Stimulated activated CD4-positive, alpha-beta T cell treated with anti-CD3 and anti-CD28 coated beads, Interleukin-1b, Interleukin-23, amount 100 ng/mL, for 4 hours (primary cell): ENCODE data around the gene NXPH3.
"Not testable (repeated sequence)": the region's sequence is repeated elsewhere in the genome, so short reads cannot be mapped to it uniquely, and the experiment has no call there.

Experiments
- DNase-seq, 2 donors: peaks; one replicate each; pipeline ENCODE4 v3.0.0-alpha.2; 2020; ENCODE audit warnings: low read depth in 2 of 2

NXPH3 gene

DNA sequence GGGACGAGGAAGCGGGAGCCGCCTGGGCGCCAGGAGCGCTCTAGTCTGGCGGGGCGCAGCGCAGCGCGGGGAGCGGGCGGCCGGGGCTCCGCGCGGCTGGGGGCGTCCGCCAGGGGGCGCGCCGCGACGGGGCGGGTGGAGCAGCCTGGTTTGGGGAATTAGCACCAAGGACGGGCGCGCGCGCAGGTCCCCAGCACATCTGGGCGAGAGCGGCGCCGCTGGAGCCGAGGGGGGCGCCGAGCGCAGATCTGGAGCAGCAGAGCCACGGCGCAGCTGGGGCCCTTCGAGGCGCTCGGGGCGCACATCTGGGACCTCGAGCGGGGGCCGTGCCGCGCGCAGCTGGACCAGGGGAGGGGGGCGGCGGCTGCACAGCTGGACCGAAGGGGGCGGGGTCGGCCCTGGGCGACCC lies at the start of gene NXPH3:
TSS of gene NXPH3 (plus strand) at position 193 of the 409 bp plus-strand sequence. CDS start 349 bp downstream, outside the sequence.
- peak; percentile 44 to 69 for DNase-seq

DNA sequence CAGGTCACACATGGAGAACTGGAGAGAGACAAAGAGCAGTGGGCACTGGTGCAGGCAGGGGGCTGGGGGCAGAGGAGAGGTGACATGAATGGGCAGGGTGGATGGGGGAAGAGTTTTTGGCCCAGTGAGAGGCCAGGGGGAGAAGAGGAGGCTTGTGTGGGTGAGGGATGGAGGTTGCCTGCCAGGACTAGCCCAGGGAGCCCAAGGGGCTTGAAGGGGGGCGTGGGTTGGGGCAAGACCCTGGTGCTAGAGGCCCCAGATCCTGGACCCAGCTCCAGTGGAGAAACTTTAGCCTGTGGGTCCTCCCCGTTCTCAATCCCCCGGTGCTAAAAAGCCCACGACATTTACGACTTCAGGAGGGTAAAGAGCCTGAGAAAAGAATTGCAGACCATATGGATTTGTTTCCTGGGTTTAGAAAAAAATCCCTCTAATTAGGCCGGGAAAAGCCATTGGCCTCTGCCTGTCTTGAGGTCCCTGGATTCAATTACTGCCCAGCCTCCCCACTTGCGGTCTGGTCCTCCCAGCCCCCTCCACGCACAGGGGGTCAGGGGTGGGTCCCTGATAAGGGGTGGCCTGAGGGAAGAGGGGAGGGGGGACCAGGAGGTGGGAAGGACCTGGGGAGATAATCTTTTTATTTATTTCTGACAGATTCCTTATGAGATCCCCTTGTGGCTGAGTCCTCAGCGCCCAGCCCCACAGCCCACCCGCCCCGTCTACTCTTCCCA lies 47.6 kb upstream of the NXPH3 start:
- no peak for DNase-seq

DNA sequence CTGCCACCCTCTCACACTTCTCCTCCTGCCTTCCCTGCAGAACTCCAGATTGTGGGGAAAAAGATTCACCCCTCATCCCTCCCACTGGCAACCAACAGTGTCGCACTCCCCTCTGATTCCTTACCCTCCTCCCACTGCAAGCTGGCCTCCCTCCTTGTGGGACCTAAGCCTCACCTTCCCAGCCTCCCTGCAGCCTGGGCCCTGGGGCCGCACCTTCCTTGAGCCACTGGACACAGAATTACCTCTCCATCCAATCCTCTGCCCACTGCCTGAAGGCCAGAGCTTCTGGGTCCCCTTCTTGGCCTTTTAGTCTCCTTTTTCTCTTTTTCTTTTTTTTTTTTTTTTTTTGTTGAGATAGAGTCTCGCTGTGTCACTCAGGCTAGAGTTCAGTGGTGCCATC lies 46.7 kb upstream of the NXPH3 start:
- DNase-seq = no peak

DNA sequence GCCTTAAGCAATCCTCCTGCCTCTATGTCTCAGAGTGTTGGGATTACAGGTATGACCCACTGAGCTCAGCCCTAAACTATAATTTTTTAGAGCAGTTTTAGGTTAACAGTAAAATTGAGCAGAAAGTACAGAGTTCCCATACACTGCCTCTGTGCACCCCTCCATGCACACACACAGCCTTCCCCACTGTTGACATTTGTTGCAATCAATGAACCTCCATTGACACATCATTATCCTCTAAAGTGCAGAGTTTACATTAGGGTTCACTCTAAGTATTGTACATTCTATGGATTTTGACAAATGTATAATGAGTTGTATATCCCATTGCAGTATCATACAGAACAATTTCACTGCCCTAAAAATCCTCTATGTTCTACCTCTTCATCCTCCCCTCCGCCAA lies 45.6 kb upstream of the NXPH3 start:
- no peak for DNase-seq

DNA sequence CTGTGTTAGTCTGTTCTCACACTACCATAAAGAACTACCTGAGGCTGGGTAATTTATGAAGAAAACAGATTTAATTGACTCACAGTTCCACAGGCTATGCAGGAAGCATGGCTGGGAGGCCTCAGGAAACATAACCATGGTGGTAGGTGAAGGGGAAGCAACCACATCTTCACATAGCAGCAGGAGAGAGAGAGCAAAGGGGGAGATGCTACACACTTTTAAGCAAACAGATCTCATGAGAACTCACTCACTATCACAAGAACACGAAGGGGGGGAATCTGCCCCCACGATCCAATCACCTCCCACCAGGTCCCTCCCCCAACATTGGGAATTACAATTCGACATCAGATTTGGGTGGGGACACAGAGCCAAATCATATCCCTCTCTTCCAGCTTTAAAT lies 31.8 kb upstream of the NXPH3 start:
- no peak for DNase-seq

DNA sequence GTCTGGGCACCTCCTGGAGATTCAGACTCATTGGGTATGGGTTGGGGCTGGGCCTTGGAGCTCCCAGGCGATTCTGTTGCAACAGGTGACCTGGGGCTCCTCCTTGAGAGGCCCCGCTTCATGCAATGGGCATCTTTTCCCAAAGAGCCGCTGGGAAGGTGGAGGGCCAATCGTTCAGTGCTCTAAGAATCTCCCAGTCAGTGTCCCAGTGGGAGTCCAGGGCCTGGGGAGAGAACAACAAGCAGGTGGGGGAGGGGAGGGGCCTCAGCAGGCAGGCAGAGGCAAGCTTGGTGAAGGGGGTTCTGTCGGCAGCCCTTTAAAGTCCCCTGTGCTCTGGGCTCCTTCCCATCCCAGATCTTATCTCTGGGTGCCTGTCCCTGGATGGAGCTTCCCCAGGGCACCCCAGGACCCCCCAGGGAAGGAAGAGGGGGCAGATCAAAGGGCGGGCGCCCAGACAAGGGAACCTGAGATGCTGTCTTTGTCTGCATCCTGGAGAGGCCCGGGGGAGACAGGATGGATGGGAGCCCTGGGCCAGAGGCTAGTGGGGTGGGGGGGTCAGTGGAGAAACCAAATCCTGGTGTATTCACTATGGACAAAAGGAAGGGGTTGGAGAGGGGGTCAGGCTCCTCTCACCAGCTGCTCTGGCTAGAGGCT lies 30.5 kb upstream of the NXPH3 start:
- DNase-seq = no peak

DNA sequence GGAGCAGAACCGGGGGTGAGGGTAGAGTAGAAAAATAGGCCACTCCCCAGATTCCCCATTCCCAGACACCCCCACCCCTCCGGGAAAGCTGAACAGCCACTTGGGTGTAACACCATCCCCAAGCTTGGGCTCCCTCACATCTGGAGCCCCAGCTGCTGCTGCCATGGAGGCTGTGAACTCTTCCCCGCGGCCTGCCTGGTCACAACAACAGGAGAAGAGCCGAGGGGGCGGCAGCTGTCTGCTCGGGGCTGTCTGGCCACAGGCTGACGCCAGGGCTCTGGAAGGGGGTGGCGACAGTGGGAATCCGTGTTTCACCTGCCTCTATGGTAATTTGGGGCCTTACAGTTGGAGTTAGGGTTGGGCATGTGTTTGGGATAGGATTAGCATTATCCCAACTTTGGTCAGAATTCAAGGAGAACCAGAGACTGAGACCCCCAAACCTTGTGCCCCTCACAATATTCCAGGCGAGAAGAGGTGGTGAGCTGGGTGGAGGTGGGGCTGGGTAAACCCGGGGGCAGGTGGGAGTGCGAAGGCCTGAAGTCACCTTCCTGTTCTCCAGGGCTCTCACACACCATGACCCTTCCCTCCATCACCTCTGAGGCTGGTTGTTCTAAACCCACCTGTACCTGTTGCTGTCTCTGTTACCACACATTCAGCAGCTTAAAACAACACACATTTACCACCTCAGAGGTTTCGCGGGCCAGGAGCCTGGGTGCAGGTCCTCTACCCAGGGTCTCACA lies 29.7 kb upstream of the NXPH3 start:
- no peak for DNase-seq

DNA sequence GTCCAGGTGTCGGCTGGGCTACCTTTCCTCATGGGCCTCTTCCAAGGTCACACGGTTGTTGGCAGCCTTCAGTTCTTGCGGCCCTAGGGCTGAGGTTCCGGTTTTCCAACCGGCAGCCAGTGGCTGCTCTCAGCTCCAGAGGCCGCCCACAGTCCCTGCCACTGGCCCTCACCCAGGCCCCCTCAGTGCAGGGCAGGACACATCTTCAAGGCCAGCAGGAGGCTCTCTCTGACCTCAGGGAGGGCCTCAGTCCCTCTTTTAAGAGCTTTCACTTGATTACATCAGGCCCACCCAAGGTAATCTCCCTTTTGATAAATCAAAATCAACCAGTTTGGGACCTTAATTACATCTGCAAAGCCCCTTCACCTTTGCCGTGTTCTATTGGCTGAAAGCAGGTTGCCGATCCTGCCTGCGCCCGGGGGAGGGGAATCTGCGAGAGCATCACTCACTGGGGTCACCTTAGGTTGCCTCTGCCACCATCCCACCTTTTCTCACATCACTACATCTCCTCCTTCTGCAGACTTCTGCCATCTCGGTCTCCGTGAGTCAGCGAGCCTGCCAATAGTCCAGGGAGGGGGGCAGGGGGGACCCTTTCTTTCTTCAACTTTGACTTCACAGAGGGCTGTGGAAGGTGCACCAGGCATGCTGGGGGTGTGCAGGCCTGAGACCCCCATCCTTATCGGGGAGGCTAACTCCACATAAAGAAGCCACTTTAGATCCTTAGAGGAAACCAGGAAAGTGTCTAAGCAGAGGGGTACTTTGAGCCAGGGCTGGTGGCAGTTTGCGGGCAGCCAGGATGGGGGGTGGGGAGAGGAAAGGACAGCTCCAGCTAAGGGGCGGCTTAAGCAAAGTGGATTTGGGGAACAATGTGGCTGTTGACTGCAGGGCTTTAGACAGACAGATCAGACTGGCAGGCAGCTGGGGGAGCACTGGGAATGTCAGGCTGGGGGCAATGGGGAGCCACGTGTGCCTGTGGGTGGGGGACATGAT lies 28.8 kb upstream of the NXPH3 start:
- no peak for DNase-seq

DNA sequence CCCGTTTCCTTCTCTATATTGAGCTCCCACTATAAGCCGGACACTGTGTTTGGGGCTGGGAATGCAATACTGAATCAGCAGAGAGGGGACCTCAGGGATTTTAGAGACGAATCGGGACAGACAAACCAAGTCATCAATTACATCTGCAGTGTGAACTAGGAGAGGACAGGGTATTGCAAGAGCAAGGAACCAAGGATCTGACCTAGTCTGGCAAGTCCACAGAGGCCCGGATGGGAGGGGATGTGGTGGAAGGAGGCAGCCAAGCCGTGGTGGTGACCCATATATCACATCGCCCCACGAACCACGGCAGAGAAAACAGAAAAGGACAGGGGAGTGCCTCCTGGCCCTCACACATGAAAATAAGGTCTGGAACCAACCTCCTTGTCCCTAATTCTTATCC lies 28.1 kb upstream of the NXPH3 start:
- DNase-seq = no peak

DNA sequence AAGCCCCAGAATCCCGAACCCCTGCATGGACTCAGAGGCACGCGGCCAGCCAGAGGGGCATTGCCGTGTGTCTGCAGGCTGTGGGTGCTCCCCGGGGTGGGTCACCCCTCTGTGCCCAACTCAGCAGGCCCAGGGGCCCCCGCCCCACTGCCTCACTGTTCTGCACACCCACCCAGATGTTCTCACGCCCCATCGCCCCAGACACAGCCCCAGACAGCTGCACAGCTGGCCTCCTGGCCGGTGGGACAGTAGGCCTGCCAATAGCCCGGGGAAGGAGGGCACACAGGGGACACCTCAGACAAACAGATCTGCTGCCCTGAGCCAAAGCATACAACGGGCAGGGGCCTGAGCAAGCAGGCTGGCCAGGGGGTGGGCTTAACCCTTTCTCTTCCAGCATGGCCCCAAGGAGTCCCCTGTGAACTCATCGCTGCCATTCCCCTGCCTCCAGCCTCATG lies 27.6 kb upstream of the NXPH3 start:
- no peak for DNase-seq

DNA sequence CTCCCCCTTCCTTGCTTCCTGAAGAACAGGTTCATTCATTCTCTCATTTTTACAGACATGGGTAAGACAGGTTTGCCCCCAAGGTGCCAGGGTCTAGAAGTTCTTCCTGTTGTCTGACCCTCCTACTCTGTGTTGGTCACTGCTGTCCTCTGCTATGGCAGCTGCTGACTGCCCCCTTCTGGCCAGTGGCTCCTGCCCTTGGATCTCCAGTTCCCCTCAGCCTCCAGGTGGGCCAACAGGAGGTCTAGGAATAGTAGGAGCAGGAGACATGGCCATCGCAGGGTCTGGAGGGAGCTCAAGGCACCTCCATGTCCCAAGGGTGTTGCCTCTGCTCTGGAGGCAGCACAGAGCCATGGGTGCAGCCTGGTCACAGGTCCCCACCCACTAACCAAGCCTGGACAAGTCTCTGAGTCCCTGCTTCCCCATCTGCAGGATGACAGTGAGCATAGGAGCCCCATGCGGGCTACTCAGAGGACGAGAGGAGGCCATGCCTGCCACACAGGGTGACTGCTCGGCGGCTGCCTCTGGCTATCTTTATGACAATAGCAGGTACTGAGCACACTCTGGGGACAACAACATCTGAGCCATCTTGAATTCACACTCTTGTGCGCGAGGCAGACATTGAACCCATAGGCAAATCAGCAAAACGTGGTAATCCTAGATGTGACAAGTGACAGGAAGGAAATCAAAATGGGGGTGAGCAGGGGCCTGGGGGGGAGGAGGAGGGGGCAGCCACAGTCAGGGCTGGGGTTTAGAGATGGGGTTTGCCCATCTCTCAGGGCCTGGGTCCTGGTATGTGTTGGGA lies 27.0 kb upstream of the NXPH3 start:
- no peak for DNase-seq

DNA sequence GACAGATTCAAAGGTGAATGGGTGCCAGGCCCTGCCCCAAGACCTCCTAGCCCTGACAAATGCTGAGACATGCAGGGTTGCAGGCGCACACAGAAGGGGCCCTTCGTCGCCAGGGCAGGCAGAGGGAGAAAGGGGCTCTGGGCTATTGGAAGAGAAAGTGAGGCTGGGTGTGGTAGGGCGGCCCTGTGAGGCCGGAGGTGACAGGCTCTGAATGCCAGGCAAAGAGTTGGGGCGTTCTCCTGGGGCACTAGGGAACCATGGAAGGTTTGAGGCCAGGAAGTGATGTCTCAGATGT lies 26.4 kb upstream of the NXPH3 start:
- DNase-seq = no peak

DNA sequence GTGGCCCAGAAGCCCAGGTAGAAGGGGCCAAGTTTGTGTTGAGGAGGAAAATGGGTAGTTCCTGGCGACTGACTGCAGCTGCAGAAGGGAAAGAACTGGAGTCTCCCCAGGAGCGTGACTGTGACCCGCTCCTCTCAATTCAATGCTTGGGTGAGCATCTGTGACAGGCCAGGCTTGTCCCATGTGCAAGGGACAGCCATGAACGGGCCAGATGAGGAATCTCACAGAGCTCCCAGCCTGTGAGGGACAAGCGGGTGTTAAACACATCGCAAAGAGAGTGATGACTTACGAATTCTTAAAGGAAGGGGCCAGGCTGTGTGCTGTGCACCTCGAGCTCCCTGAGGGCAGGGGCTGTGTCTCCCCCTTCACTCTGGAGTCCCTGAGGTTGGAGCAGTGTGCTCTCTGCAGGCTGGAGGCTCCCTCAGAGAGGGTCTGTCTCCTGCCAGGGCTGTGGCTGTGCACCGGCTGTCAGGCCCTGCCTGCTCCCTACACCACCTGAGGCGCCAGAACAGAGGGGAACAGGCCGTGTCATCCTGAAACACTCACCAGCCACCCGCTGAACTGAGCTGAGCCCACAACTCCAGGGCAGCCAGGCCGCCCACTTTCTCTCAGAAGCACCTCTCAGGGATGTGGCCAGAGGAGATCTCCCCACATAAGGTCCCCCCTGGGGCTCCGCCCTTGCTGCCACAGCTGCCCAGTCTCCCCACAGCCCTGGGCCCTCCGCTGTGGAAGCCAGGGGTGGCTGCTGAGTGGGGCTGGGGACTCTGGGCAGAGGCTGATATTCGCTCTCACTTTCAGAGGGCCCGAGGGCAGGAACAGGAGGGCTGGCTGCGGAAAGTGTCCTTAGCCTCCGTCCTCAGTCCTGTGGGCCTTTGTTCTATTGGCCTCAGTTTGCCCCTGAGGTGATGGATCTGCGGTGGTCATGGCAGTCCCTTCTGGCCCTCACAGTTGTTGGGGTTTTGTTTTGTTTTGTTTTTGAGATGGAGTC lies 25.7 kb upstream of the NXPH3 start:
- DNase-seq = no peak

DNA sequence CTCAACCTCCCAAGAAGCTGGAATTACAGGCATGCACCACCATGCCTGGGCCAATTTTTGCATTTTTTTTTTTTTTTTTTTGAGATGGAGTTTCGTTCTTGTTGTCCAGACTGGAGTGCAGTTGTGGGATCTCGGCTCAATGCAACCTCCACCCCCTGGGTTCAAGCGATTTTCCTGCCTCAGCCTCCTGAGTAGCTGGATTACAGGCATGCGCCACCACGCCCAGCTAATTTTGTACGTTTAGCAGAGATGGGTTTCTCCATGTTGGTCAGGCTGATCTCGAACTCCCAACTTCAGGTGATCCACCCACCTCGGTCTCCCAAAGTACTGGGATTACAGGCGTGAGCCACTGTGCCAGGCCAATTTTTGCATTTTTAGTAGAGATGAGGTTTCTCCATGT lies 24.9 kb upstream of the NXPH3 start:
- DNase-seq = not testable (repeated sequence)

DNA sequence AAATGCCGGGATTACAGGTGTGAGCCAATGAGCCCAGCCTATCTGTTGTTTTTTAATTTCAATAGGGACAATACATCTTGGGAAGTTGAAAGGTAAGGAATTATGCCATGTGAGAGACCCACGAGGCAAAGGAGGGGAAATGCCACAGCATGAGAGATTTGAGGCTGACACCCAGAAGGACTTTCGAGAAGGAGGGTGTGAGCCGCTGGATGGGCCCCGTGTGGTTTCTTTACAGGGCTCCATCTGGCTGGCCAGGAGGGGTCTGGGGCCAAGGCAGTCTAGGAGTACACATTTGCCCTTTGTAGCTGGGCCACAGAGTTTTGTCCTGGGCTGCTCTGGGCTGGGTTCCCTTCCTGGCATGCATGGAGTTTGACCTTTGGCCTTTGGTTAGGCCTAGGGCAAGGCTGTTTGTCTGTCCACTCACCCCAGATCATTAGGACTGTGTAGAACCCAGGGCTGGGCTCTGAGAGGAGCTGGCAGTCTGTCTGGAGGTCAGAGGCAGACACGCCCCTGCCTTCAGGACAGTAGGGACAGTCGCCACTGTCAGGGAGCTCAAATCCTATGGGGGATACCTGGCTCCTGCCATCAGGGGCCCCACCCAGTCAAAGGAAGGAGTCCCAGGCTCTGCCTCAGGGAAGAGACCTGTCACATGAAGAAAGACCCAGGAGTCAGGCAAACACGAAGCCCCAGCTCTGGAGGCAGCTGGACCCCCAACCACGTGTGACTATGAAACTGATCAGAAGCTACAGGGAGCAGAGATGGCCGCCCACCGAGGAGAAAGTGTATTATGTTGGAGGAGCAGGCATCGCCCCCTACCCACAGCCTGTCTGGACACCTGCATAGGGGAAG lies 24.2 kb upstream of the NXPH3 start:
- DNase-seq = no peak

DNA sequence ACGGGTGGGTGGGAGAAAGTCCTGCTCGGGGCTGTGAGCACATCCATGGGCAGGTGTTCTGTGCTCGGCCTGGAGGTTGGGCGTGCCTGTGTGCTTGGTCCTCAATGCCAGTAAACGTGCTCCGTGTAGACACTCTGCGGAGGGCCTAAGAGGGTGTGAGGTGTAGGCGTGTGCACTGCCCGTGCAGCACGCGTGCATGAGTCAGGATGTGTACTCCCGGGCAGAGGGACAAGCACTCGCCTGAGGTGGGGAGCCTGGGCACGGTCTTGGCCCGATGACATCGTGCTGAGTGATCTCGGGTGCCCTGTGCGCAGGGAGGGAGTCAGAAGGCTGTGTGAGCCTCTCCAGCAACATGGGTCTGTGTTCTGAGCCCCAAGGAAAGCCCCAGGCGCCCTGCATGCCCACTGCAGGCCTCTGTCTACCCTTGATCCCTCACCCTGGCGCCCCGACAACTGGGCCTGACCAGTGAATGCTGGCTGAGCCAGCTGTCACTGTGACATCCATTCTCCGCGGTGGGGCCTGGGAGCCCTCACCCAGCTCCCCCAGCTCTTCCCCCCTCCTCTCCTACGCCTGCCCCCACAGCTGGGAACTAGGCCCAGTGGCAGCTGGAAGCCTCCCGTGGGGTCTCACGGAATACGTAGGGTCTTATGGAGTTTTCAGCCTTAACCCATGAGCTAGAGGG lies 23.5 kb upstream of the NXPH3 start:
- no peak for DNase-seq

DNA sequence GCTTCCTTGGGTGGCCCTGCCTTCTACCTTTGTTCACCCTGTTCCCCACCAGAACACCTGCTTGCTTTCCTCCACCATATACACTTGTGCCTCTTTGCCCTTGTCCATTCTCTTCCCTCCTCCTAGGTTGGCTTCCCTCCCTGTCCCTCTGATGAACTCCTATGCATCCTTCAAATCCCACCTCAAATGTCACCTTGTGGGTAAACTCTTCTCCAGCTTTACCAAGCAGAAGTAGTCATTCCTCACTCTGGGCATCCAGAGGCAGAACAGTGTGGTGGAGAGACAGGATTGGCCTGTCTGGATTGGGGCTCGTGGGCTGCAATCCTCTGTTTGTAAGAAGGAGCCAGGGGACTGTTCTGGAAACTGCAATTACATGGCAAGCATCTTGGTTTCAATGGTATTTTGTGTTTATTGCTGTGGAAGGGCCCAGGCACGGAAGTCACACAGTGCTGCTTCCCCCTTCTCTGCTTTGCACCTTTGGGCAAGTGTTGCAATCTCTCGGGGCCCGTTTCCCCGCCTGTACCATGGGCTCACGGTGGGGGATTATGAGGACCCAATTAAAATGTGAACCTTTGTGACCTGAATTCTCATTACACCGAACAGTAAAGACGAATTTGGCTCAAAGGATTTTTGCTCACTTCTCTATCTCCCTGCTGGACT lies 21.9 kb upstream of the NXPH3 start:
- DNase-seq = no peak
